ENCODE results near the gene CFHR1.

CFHR1 gene

DNA sequence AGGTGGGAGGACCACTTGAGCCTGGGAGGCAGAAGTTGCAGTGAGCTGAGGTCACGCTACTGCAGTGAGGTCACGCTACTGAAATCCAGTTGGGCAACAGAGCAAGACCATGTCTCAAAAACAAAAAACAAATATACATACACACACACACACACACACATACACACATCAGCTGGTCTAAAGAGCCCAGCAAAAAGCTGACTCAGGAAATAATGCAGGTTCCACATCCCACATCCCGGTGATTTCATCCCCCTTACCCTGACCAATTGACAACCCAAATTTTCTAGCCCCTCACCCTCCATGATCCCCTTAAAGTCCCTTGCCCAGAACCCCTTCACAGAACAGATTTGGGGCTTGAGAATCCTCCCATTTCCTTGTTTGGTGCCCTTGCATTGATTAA, 56.4 kb downstream of the CFHR1 start:
- DNase-seq (ENCODE audit: low read depth in 2 of 2): no peak

DNA sequence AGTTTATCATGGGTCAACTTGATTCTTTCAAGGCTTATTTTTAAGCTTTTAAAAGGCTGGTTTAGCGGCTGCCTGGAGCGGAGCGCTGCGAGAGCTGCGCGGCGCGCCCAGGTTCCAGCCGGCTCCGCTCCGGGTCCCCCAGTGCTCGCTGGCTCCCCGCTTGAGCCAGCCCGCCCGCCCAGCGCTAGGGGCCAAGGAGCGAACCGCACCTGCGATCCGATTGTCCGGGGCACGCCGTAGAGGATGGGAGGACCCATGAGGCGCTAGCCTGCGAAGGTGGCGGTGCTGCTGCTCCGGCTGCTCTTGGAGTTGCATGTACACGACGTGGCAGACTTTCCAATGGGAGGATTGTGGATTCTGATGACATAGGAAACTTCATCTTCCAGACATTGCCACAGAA, 58.4 kb downstream of the CFHR1 start:
- no peak for DNase-seq (ENCODE audit: low read depth in 2 of 2)

Data from stimulated activated CD8-positive, alpha-beta memory T cell treated with anti-CD3 and anti-CD28 coated beads, Interleukin-2, amount 100 ng/mL, for 1 hour (primary cell).